Measurements from ENCODE around the gene RTP3.
"Not testable (repeated sequence)": the region's sequence is repeated elsewhere in the genome, so short reads cannot be mapped to it uniquely, and the experiment has no call there.

RTP3 gene

GRCh38 chr3:46491089-46492070, 6.4 kb upstream of the RTP3 start:
- no peak for DNase-seq

- no peak for DNase-seq
Observed at GRCh38 chr3:46492890-46493547, 4.8 kb upstream of the RTP3 start.

GRCh38 chr3:46494491-46494890, 3.3 kb upstream of the RTP3 start:
- DNase-seq: not testable (repeated sequence)

- no peak for DNase-seq
Observed at GRCh38 chr3:46495901-46496456, 1.8 kb upstream of the RTP3 start.

DNA sequence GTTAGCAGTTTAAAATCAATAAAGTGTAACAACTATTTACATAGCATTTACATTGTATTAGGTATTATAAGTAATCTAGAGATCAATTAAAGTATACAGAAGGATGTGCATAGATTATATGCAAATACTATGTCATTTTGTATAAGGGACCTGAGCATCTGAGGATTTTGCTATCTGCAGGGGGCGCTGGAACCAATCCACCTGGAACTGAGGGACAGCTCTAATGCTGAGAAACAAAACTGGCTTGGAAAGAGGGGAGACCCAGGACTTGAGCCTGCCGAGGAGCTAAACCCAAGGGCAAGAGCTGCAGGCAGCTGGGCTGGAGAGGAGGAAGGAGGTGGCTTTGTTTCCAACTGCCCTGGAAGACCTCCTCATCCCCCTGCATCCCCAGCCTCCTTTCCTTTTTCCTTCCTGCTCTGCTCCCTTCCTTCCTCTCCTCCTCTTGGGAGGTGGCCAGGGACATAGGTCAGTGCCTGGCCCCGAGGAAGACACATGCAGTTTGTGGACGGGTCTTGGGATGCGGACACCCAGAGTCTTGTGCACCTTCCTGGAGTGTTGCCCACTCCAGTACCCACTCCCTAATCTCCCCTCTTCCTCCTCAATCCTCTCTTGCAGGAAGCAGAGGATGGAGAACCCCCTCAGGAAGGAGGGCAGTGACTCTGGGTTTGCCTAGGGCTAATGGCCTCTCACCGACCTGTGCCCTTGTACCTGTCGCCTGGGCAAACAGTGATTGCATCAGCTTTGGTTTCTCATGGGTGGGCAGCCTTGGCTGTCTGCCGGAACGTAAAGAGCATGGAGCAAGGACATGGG, 825 bp upstream of the RTP3 start:
- no peak for DNase-seq

DNA sequence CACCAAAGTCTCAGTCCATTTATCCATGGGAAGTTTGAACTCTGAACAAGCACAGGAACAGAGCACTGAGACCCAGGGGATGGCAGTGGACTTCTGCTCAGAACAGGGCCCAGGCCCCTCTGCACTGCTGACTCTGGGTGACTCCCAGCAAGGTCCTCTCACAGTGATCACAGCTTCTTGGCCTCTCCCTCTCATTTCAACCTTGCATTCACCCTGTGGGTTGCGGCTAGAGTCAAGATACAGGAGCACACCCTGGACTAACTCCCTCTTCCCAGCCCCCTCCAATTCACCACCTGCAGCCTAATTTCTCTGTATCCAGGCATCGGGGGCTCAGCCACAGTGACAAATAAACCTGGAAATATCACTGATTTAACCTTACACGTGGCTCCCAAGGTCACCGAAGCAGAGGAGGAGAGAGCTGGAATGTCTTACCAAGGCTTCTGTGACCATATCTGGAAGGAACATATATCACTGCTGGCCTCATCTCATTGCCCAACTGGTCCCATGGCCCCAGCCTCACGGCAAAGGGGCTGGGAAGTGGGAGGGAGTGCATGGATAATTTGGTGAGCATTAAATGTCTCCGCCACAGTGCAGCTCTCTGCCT, 1.2 kb downstream of the RTP3 start:
- no peak for DNase-seq

DNA sequence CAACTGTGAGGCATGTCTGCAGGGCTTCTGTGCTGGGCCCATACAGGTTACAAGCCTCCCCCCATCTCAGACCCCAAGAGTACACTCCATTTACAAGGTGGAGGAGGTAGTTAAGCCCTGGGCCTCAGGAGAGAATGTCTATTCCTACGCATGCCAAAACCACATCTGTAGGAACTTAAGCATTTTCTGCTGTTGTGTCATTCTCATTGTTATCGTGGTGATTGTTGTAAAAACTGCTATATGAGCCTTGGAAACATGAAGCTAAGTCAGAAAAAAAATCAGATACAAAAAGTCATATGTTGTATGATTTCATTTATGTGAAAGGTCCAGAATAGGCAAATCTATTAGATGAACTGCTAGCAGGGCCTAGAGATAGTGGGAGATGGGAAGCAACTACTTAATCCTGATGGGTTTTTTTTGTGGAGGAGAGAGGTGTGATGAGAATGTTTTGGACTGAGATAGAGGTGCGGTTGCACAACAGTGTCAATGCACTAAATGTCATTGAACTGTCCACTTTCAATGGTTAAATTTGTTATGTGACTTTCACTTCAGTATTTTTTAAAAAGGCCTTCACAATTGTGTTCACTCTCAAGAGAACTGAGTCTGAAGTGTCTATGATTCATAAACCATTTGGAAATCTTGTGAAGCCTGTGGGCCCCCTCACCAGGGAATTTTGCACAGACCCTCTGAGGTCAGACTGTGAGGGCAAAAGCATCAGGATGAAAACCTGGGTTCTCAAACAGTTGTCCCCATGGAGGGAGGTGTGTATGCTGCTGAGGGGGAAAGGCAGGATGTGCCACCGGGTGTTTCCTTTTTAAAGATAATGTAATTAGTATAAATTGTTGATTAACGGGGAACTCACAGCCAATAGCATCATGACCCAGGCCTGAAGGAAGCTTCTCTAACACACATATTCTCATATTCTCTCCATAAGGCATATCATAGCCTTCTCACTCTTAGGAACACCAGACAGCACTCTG, 3.2 kb downstream of the RTP3 start:
- DNase-seq: no peak

DNA sequence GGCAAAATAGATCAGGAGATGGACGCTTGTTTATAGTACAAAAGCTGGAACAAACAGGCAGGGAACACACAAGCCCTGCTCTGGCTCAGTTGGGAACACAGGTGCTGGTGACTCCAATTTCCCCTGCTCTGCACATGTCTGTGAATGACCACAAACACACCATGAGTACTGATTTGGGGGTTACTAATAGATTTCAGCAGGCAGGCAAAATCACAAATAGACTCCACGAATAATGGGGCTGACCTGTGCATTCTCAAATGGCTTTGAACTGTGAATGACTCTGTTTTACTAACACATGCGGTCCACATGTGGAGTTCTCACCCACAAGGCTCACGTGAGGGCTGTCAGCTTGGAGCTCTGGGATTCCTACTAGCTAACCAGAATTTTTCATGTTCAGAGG, 3.9 kb downstream of the RTP3 start:
- no peak for DNase-seq

GRCh38 chr3:46503200-46503874, 5.6 kb downstream of the RTP3 start:
- DNase-seq: no peak

DNA sequence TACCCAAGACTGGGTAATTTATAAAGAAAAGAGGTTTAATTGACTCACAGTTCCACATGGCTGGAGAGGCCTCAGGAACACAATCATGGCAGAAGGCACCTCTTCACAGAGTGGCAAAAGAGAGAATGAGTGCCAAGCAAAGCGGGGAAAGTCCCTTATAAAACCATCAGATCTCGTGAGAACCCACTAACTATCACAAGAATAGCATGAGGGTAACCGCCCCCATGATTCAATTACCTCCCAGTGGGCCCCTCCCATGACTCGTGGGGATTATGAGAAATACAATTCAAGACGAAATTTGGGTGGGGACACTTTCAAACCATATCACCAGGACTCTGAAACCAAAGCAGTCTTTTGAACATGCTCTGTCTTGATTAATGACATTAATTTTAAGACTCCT, 7.0 kb downstream of the RTP3 start:
- no peak for DNase-seq

GRCh38 chr3:46505953-46506352, 8.2 kb downstream of the RTP3 start:
- DNase-seq: no peak

DNA sequence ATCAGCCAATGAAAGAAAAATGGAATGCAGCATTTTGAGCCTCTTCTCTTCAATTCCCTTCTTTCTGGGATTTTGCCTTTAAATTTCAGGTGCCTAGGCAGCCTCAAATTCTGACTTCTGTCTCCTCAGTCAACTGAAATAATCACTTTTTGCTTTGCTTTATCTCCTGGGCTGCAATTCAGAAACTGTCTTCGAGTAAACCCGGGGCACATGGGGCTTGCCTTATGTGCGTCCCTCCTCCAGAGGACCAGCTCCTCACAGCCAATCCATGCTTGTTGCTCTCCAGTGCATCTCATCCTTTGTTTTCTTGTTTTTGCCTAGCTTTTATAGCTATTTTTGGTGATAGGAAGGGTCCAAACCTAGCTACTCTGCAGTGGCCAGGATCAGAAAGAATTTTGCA, 8.8 kb downstream of the RTP3 start:
- DNase-seq: no peak

DNA sequence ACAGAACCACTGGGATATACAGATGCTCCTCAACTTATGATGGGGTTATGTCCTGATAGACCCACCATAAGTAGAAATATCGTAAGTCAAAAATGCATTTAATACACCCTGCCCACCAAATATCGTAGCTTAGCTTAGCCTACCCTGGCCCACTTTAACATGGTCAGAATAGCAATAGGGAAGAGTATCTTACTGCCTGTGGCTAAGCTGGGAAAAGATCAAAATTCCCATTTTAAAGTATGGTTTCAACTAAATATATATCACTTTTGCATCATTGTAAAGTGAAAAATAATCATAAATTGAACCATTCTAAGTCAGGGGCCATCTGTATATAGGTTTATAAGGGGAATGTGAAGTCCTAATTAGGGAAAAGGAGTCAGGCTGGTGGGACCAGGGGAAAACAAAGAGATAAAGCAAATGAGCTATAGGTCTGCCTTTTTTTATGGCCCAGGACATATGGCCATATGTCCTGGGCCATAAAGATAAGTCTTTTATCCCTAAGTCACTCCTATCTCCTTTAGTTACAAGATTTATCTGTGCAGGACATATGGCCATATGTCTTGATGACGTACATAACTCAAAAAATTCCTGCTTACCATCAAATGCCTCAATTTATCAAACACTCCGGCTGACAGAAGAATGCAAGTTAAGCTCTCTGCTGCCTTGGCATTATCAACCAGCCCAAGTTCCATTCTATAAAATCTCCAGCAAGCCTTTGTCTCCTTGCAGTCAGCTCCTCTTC, 11.2 kb downstream of the RTP3 start:
- DNase-seq: no peak

- DNase-seq: no peak
Observed at GRCh38 chr3:46509661-46510187, 11.9 kb downstream of the RTP3 start.

- DNase-seq: no peak
Observed at GRCh38 chr3:46512191-46512749, 14.5 kb downstream of the RTP3 start.

DNA sequence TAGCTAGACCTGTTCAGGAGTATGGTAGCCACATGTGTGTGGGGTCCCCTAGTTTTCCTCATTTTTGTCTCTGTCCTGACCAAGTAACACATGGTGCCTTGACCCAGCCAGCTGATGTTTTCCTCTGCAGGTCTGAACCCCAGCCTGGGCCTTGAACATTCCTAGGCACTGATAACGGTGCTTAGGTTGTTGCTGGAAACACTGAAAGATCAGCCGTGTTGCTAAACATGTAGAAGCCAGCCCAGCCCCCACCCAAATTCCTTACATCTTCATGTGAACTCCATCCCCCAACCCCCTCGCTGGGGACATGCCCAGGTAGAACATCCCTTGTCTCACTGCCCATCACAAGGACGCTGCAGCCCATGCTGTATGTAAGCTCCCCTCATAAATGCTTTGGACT, 18.7 kb downstream of the RTP3 start:
- no peak for DNase-seq

DNA sequence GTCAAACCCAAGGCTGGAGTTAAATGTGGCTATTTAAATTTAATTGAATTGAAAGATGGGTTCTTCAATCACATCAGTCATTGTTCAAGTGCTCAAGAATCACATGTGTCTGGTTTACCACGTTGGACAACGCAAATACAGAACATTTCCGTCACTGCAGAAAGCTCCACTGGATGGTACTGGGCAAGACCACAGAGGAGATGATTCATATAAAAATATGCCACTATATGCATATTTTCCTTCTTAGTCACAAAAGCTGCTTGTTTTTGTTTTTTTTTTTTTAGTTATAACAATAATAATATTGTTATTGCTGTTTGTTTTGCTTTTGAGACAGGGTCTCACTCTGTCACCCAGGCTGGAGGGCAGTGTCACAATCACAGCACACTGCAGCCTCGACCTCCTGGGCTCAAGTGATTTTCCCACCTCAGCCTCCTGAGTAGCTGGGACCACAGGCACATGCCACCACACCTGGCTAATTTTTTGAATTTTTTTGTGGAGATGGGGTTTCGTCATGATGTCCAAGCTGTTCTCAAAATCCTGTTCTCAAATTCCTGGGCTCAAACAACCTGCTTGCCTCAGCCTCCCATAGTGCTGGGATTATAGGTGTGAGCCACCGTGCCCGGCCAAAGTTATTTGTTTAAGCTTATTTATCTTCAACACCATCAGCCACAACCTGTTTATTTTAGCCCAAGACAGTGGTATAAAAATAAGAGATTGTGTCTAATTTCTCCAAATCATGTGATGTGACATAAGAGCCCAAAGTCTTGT, 19.4 kb downstream of the RTP3 start:
- DNase-seq: no peak

DNA sequence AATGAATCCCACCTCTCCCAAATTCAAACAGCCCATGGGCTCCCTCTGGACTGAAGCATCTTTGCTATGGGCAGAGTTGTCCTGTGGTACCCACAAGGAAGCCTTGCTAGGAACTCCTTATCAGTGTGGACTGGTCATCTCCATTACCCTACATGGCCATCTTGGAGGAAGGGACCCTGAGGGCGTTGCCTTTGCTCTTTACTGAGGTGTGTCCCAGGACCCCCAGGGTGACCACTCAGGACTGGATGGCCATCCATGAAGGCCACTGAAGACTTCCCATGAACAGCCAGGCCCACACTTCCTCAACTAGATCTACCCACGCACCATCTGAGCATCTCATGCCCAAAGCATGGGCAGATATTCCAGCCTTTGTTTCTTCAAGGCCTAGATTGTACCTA, 20.0 kb downstream of the RTP3 start:
- no peak for DNase-seq

GRCh38 chr3:46519952-46520351, 22.2 kb downstream of the RTP3 start:
- no peak for DNase-seq
